Transverse colon (tissue), 4 donors: ENCODE results near the gene DNASE1L2.

Source experiments
- EP300 ChIP-seq: sonication (generic); formaldehyde crosslinking; IDR thresholded peaks from one replicate; pipeline ENCODE4 v1.6.1; 2017; ENCODE audit warnings: antibody characterized with exemption, low read depth
- POLR2A ChIP-seq: fragments of 450-650 bp; IDR thresholded peaks from one replicate; pipeline ENCODE4 v1.6.1; 2016; ENCODE audit warnings: antibody characterized with exemption, mild to moderate bottlenecking, moderate library complexity
- POLR2AphosphoS5 ChIP-seq, 3 donors: sonication (generic); formaldehyde crosslinking; IDR thresholded peaks; one replicate each; pipeline ENCODE4 v1.6.1; 2016; ENCODE audit warnings: antibody characterized with exemption in 3 of 3
- TF ChIP-seq, protein P1 (sequence below), 5 experiments: fragments of 200-600 bp in 3 of 5; fragments of 450-650 bp in 2 of 5; sonication (generic) in 3 of 5; IDR thresholded peaks; 1 replicate in 2 of 5; 2 replicates in 3 of 5; pipeline ENCODE4 v1.5.1; 2016 to 2017; ENCODE audit warnings: antibody characterized with exemption in 5 of 5, inconsistent platforms in 3 of 5, mild to moderate bottlenecking in 2 of 5, moderate library complexity in 1 of 5

DNA sequence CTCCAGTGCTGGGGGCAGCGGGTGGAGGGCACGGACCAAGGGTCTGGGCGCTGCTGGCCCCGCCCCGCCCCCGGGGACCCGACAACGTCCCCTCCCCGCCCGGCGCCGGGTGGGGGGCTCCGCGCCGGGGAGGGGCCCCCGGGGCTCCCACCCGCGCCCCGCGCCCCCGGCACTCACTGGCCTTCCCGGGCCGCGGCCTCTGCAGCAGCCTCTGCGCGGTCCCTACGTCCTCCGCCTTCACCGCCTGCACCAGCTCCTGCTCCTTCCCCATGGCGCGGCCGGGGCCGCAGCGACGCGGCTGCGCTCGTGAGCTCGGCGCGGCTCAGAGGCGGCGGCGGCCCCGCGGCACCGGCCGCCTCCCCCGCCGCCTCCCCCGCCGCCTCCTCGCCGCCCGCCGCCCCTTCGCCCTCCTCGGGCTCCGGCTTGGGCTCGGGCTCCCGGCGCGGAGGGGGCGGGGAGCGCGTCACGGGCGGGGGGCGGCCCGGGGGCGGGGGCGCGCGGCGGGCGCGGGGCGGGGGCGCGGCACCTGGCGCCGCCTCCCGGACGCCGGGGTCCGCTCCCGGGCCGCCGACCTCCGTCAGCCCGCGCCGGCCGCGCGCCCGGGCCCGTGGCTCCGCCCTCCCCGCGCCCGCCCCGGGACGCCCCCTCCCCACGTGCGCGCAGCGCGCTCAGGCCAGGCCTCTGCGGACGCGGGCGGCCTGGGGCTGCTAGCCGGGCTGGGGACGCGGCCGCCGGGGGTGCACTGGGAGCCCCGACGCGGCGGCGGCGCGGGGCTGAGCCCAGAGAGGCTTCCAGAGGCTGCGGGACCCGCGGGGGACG, 39.9 kb upstream of the DNASE1L2 start, which contains the start of gene CASKIN1:
- TF ChIP-seq POLR2A (no peak), EP300 (no peak), POLR2AphosphoS5 (IDR thresholded peaks at IDR 0.05) (no peak)
- TF ChIP-seq, protein P1, sequence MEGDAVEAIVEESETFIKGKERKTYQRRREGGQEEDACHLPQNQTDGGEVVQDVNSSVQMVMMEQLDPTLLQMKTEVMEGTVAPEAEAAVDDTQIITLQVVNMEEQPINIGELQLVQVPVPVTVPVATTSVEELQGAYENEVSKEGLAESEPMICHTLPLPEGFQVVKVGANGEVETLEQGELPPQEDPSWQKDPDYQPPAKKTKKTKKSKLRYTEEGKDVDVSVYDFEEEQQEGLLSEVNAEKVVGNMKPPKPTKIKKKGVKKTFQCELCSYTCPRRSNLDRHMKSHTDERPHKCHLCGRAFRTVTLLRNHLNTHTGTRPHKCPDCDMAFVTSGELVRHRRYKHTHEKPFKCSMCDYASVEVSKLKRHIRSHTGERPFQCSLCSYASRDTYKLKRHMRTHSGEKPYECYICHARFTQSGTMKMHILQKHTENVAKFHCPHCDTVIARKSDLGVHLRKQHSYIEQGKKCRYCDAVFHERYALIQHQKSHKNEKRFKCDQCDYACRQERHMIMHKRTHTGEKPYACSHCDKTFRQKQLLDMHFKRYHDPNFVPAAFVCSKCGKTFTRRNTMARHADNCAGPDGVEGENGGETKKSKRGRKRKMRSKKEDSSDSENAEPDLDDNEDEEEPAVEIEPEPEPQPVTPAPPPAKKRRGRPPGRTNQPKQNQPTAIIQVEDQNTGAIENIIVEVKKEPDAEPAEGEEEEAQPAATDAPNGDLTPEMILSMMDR (IDR thresholded peaks at IDR 0.05), result no peak
